HG02938 (cell line): ENCODE results near the gene CDKN1B.

Source experiments
- ATAC-seq: cut with Tn5 transposase; IDR thresholded peaks from one replicate; pipeline ENCODE4 v1.9.1; 2021; ENCODE audit warnings: mild to moderate bottlenecking, moderate library complexity; ENCODE audit not compliant: unreplicated experiment

Gene CDKN1B

DNA sequence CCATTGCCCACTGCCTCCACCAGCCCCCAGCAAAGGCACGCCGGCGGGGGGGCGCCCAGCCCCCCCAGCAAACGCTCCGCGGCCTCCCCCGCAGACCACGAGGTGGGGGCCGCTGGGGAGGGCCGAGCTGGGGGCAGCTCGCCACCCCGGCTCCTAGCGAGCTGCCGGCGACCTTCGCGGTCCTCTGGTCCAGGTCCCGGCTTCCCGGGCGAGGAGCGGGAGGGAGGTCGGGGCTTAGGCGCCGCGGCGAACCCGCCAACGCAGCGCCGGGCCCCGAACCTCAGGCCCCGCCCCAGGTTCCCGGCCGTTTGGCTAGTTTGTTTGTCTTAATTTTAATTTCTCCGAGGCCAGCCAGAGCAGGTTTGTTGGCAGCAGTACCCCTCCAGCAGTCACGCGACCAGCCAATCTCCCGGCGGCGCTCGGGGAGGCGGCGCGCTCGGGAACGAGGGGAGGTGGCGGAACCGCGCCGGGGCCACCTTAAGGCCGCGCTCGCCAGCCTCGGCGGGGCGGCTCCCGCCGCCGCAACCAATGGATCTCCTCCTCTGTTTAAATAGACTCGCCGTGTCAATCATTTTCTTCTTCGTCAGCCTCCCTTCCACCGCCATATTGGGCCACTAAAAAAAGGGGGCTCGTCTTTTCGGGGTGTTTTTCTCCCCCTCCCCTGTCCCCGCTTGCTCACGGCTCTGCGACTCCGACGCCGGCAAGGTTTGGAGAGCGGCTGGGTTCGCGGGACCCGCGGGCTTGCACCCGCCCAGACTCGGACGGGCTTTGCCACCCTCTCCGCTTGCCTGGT is at the start of gene CDKN1B:
Gene CDKN1B, plus strand, starts transcription at position 576 of the 793 bp plus-strand sequence. CDS start 472 bp downstream, outside the sequence.
- peak; percentile 41 for ATAC-seq

- no peak for ATAC-seq
These were observed 49.2 kb upstream of the CDKN1B start for GRCh38 chr12:12668005-12668404.

- ATAC-seq, result no peak
These were observed 48.1 kb upstream of the CDKN1B start for GRCh38 chr12:12669020-12669419.

DNA sequence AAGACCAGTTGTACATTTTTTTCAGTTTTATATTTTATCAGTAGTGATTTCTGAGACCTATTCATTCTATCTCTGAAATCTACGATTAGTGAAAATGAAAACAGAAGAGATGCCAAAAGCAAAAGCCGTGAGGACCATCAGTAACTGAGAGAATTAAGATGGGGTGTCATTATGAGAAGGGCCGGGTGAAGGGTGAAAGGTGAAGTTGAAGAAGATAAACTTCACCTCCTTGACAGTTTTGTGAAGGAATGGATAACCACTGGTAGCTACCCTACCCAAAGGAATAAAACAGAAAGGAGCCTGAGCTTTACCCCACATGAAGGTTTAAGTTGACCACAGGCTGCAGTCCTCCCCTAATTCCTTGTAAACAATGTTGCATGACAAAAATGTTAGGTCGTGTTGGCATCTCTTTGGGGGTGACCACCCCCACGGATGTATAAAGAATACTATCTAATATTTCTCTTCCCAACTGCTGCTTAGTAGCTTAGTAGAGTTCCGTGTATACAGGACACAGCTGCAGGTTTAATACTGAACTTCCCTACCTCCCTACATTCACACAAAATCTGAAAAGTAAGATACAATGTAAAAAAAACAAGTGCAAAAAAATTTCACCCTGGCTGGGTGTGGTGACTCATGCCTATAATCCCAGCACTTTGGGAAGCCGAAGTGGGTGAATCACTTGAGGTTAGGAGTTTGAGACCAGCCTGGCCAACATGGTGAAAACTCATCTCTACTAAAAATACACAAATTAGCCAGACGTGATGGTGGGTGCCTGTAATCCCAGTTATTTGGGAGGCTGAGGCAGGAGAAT is 45.1 kb upstream of the CDKN1B start:
- no peak for ATAC-seq

- ATAC-seq, result peak; percentile 56
These were observed 43.9 kb upstream of the CDKN1B start for GRCh38 chr12:12673296-12673695.

DNA sequence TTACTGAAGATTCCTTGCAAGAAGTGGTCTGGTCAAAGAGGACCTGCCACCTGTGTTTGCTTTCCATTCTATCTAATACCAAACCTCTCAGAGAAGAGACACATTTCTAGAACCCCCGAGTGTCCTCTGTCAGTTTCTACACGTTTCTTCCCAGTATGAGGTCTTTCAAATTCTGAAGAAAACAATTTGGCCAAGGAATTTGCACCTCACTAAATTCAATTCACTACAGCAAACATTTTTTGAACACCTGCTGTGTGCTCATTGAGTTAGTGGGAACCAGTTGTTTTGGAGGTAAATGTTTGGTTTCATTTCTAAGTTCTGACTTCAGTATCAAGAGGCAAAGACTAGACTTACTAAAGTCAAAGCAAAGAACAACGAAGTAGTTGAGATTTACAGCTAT is 40.6 kb upstream of the CDKN1B start:
- ATAC-seq, result no peak

DNA sequence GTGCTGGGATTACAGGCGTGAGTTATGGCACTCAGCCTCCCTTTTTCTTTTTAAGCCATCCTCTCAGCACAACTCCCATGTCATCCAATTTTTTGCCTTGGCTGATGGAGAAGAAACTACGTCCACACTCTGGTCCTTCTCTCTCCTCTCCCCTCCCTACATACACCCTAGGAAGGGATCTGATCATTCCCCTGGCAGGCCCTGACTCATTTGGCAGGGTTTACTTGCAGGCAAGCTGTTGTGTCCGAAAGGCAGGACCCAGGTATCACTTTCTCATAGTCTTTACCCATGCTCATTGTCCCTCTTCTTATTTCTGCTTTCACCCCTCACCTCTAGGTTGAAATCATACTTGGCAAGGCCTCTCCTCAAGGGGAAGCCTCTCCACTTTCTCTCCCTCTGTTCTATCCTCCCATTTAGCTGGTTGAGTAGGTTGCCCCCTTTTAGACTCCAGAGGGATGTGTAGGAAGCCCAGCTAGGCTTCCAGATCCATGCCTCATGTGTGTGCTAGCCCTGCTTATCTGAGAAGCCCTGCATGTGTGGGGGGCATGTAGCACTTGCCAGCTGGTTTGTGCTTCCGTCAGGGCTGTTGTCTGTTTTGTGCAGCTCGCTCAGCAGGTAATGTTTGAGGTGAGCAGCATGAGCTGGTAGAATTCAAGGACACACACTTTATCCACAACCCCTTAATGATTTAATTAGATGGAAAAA is 36.0 kb upstream of the CDKN1B start:
- no peak for ATAC-seq

DNA sequence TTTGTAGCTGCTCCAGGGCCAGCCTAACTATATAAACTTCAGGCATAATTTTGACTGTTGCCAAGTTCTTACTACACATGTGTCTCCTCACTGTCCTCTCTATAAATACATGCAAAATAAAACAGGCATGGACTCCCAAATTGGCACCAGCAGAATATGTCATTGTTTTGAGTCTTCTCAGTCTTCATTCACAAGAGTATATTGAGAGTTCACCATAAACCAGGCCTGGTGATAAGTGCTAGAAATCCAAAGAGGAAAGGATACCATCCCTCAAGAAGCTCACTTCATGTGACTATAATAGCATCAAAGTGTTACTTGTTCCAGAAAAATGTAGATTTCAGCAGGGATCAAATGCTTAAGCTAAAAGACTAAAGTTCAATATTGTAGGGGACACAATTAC is 34.9 kb upstream of the CDKN1B start:
- no peak for ATAC-seq

DNA sequence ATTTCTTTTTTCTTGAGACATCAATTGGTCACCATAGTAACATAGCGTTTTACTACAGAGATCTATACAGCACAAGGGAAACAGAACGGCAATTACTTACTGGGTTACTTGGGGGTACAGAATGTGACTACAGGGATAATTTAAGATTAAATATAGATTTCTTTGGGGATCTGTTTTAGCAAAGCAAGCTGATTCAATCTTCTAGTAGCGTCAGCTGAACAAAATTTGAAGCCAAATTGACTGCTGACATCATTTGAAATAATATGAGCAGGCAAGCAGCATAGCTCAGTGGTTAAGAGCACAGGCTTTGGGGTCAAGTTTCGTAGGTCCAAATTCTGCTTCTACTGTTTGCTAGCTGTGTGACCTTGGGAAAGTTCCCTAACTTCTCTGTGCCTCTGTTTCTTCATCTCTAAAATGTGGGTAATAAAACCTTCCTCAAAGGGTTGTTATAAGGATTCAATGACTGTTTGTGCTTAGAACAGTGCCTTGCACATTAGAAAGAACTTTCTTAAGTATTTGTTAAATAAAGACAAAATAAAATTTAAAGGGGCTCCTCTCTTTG is 34.0 kb upstream of the CDKN1B start:
- no peak for ATAC-seq

- ATAC-seq, result no peak
These were observed 33.4 kb upstream of the CDKN1B start for GRCh38 chr12:12683725-12684124.

GRCh38 chr12:12684375-12685106 is 32.6 kb upstream of the CDKN1B start:
- ATAC-seq, result no peak

GRCh38 chr12:12685305-12685704 is 31.9 kb upstream of the CDKN1B start:
- ATAC-seq, result no peak

DNA sequence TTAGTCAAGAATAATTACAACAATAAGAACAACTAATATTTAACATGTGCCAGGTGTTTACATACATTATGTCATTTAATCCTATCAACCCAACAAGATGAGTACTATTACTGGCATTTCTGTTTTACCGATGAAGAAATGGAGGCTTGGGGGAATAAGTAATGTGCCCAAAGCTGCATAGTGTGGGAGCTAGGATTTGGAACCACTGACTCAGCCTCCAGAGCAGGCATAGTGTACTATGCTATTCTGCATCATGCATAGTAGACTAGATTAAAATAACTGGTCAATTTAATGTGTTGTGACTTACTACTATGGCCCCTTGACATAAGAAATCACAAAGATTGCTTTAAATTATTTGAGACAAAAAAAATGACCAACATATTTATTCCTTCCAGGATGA is 30.7 kb upstream of the CDKN1B start:
- ATAC-seq, result no peak

GRCh38 chr12:12686925-12687324 is 30.2 kb upstream of the CDKN1B start:
- no peak for ATAC-seq

- ATAC-seq, result no peak
These were observed 27.4 kb upstream of the CDKN1B start for GRCh38 chr12:12689647-12690300.

DNA sequence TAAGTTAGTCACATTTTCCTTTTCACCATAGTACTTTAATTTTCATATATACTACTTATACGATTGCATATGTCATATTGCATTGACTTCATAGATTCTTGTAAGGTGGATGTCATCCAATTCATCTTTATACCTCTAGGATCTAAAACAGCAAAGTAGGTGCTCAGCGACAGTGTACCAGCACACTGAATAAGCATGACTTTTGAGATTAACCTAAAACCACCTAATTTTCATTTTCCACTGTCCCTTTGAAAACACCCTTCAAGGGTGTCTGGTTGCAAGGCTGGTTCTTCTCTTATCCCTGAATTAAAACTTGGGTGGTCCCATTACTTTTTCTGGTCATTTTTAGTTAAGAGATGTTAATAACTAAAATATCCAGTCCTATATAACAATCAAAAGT is 25.6 kb upstream of the CDKN1B start:
- no peak for ATAC-seq

- no peak for ATAC-seq
These were observed 24.0 kb upstream of the CDKN1B start for GRCh38 chr12:12693111-12693671.

GRCh38 chr12:12696562-12697383 is 20.4 kb upstream of the CDKN1B start:
- ATAC-seq, result peak; percentile 60

GRCh38 chr12:12699345-12699744 is 17.8 kb upstream of the CDKN1B start:
- no peak for ATAC-seq
